C4-2B (cell line): ENCODE measurements around the gene FAM193A.
"Not testable (repeated sequence)": the region's sequence is repeated elsewhere in the genome, so short reads cannot be mapped to it uniquely, and the experiment has no call there.

Experiments
- CTCF ChIP-seq: fragments of 450-650 bp; conservative IDR thresholded peaks from 2 replicates; pipeline ENCODE4 v1.5.1; 2017; ENCODE audit warnings: mild to moderate bottlenecking
- ZFX ChIP-seq: fragments of 450-650 bp; IDR thresholded peaks from 2 replicates; pipeline ENCODE4 v1.6.1; 2017

- not testable (repeated sequence) for TF ChIP-seq CTCF, ZFX
Observed at GRCh38 chr4:2762486-2763370, 226.3 kb downstream of the FAM193A start.
